GM12892 (cell line): ENCODE results near the gene BTG4.

Experiments
- POLR2A ChIP-seq: IDR thresholded peaks from 2 replicates; pipeline ENCODE4 v1.6.1; 2011; ENCODE audit warnings: low read depth, low read length, control low read depth
- POLR2AphosphoS5 ChIP-seq: IDR thresholded peaks from 2 replicates; pipeline ENCODE4 v1.6.1; 2011; ENCODE audit warnings: low read depth, low read length, control low read depth
- TAF1 ChIP-seq: IDR thresholded peaks from 2 replicates; pipeline ENCODE4 v1.6.1; 2011; ENCODE audit warnings: low read depth, mild to moderate bottlenecking, control low read depth, low read length, borderline replicate concordance

GRCh38 chr11:111530091-111530490 is 17.9 kb upstream of the BTG4 start:
- TF ChIP-seq POLR2A (no peak), POLR2AphosphoS5 (no peak), TAF1 (no peak)
